ENCODE results near the gene NFATC1.

The NFATC1 gene

GRCh38 chr18:79512461-79513380 is 117.0 kb downstream of the NFATC1 start:
- DNase-seq: no peak

DNA sequence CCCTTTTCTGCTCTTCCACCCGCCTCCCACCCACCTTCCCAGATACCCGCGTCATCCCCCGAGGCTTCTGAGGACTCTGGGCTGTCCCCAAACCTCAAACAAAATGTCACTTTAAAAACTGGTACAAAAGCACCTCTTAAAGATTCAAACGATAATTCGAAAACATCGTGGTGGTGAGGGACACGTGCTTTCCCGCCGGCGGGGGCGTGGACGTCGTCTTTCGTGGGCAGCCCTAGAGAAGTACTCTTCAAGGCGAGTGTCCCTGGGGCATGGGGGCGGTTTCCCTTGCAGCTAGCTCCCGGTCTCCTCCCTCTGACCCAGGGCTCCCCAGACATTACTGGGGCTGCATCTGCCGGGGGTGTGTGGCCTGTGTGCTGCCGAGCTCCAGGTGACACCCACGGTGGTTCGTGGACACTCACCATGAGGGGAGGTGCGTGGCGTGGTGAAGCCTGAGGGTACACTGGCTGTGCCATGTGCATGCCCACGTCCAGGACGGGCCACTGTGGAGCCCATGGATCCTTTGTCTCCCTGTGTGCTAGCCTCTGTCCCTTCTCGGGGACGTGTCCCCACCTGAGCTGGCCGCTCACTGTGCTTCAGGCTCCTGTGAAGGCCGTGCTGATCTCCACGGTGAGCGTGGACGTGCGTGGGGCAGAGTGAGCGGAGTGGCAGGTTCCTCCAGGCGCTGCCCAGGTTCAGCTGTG is 117.8 kb downstream of the NFATC1 start:
- no peak for DNase-seq

- DNase-seq: no peak
Measured at GRCh38 chr18:79515331-79515730, 119.6 kb downstream of the NFATC1 start.

DNA sequence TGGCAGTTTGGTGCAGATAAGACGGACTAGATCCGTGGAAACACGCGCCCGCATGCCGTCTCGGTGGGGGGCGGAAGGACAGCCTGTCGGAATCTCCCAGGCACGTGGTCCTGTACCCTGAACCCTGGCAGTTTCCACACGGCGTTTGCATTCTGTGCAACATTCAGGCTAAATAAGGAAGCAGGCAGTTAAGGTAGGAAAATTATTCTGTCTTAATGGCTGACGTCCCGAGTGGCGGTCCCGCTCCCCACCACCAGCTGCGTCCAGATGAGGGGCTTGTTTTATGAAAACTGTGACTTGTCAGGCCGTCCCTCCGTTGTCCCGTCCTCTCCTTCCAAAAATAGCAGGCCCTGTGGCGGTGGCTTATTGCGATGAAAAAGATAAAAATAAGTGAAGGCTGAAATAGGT is 120.2 kb downstream of the NFATC1 start:
- no peak for DNase-seq

- DNase-seq: no peak
Measured at GRCh38 chr18:79516441-79516931, 120.8 kb downstream of the NFATC1 start.

DNA sequence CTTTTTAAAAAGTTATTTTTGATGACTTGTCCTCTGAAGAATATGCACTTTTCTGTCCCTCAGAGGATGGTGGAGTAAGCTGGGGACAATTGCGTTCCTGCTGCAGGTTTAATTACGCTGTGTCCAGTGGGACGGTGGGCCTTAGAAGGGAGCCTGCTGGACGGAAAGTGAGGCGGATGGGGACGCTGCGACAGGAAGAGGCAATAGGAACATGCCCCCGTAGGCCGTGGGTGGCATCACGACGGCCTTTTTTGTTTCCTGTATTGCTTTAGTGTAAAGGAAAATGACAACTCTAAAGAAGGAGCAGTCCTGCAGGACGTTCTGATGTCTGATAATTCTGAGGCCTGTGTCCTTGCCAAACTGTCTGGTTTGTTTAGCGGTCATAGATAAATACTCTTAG is 121.6 kb downstream of the NFATC1 start:
- no peak for DNase-seq

DNA sequence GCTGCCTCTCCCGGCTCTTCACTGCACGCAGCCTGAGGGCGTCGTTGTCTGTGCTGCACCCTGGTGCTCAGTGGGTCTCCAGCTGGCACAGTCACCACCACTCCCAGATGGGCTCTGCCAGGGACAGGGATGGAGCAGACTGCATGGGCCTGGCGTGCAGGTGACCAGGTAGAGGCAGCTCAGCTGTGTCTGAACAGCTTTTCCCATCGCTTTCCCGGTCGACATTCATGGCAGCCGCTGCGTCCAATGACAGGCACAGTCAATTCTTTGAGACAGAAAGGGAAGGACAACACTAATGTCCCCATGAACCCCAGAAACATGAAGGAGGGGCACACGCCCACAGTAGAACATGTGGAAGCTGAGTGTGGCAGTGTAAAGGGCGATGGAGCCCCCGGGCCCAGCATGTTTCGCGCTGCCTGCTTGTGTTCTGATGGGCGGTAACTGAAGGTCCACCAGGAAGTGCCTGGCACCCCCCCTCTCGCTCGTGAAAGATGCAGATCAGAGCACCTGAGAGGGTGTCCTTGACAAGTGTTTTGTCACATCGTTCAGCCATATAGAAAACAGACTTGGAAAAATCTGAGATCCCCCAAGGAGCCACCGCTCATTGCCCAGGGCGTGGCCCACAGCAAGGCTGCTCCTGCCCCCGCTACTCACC is 122.4 kb downstream of the NFATC1 start:
- no peak for DNase-seq

DNA sequence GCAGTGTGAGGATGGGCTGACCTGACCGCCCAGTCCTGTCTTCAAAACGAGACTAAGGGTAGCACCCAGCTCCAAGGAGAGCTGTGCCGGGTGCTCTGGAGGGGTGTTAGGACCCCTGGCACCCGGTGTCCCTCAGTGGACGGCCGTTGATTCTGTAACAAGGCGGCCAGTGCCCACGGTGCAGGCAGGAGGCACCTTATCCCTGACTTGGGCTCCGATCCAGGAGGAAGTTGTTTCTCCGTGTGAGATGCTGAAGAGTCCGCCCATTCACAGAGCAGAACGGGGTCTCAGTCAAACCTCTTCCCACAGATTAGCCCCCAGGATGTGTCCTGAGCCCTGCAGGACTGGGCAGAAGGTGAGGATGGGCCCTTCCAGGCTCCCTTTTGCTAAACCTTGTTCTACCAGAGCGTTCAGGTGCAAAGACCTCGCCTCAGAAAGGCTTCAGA is 123.0 kb downstream of the NFATC1 start:
- DNase-seq: no peak

GRCh38 chr18:79519751-79520477 is 124.2 kb downstream of the NFATC1 start:
- DNase-seq: no peak

DNA sequence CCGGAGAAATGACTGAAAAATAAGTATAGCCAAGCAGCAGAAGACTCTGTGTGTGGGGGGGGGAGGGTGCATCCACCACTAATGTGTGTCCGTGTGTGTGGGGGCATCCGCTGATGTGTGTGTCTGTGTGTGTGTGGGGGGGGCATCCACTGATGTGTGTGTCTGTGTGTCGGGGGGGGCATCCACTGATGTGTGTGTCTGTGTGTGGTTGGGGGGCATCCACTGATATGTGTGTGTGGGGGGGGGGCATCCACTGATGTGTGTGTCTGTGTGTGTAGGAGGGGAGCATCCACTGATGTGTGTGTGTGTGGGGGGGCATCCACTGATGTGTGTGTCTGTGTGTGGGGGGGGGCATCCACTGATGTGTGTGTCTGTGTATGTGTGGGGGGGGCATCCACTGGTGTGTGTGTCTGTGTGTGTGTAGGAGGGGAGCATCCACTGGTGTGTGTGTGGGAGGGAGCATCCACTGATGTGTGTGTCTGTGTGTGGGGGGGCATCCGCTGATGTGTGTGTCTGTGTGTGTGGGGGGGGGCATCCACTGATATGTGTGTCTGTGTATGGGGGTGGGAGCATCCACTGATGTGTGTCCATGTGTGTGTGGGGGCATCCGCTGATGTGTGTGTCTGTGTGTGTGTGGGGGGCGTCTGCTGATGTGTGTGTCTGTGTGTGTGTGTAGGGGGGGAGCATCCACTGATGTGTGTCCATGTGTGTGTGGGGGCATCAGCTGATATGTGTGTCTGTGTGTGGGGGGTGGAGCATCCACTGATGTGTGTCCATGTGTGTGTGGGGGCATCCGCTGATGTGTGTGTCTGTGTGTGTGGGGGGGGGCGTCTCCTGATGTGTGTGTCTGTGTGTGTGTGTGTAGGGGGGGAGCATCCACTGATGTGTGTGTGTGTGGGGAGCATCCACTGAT is 125.0 kb downstream of the NFATC1 start:
- DNase-seq: no peak

GRCh38 chr18:79521416-79522205 is 125.9 kb downstream of the NFATC1 start:
- no peak for DNase-seq

DNA sequence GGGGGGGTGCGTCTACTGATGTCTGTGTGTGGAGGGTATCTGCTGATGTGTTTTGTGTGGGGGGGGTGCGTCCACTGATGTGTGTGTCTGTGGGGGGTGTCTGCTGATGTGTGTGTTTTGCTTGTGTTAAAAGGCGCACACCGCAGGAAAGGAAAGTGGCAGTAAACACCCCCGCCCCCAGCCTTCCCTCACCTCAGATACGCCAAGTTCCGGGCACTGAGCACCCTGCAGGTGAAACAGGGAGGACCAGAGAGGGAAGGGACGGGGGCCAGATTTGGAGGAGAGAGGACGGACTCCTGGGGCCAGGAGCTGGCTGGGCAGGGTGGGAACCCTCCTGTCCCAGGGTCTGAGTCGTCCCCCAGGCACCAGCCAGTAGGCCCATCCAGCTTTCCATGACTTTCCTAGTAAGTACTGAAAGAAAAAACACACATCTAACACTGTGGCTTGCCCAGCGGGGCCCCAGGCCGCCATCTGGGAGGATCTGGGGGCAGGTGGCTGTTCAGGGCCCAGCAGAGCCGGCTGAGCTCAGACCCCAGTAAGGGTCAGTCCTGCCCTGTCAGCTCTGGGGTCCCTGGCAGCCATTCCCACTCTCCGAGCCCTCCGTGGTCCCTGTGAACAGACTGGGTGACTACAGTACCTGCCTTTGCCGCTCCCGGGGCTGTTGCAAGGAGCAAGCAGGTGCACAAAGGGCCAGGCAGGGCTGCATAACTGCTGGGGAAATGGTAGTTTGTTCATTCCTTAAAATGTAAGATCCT is 126.9 kb downstream of the NFATC1 start:
- no peak for DNase-seq

GRCh38 chr18:79523206-79523735 is 127.5 kb downstream of the NFATC1 start:
- no peak for DNase-seq

GRCh38 chr18:79523736-79524180 is 128.0 kb downstream of the NFATC1 start:
- peak; percentile 56 for DNase-seq

DNA sequence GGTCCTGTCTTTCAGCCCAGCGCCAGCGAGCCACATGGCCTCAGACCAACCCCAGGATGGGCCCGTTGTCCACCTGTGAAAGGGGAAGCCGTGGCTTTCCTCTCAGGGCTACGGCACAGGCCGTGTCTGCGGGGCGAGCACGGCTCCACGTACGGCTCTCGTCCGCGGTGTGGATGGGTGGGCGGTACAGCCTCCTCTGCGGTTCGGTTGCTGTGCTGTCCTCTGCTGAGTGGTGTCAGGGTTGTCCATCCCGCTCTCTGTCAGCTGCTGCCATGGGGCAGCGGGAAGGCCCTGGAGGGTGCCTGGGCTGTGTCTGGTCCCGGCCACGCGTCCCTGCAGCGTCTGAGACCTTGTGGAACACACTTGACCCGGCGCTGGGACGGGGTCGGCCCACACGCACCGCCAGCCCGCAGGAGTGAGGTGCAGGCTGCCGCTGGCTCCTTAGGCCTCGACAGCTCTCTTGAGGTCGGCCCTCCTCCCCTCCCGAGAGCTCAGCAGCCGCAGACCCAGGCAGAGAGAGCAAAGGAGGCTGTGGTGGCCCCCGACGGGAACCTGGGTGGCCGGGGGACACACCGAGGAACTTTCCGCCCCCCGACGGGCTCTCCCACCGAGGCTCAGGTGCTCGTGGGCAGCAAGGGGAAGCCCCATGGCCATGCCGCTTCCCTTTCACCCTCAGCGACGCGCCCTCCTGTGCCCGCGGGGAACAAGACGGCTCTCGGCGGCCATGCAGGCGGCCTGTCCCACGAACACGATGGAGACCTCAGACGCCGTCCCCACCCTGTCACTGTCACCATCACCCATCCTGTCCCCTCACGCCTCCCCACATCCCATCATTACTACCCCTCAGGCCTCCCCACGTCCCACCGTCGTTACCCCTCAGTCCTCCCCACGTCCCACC is 128.7 kb downstream of the NFATC1 start:
- DNase-seq: peak; percentile 56

GRCh38 chr18:79525556-79526467 is 130.1 kb downstream of the NFATC1 start:
- DNase-seq: no peak
